ENCODE data around the gene BEGAIN.
A peak's percentile ranks its signal among the peaks of the same experiment; 100 is the strongest.

BEGAIN gene

GRCh38 chr14:100599981-100600380 is 12.8 kb upstream of the BEGAIN start:
- no peak for DNase-seq

DNA sequence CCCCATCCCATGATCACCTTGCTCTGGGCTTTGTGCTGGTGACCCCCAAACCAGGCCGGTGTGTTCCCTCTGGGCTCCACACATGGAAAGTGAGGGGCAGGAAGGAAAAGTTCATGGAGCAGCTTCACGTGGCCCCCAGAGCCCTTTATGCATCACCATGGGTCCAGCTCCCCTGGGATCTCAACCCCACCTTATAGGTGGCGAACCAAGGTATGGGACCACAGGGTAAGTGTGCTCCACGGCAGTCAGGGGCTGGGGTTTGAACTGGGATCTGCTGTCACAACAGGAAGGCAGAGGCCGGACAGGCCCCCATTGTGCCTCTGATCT is 7.4 kb upstream of the BEGAIN start:
- no peak for DNase-seq

DNA sequence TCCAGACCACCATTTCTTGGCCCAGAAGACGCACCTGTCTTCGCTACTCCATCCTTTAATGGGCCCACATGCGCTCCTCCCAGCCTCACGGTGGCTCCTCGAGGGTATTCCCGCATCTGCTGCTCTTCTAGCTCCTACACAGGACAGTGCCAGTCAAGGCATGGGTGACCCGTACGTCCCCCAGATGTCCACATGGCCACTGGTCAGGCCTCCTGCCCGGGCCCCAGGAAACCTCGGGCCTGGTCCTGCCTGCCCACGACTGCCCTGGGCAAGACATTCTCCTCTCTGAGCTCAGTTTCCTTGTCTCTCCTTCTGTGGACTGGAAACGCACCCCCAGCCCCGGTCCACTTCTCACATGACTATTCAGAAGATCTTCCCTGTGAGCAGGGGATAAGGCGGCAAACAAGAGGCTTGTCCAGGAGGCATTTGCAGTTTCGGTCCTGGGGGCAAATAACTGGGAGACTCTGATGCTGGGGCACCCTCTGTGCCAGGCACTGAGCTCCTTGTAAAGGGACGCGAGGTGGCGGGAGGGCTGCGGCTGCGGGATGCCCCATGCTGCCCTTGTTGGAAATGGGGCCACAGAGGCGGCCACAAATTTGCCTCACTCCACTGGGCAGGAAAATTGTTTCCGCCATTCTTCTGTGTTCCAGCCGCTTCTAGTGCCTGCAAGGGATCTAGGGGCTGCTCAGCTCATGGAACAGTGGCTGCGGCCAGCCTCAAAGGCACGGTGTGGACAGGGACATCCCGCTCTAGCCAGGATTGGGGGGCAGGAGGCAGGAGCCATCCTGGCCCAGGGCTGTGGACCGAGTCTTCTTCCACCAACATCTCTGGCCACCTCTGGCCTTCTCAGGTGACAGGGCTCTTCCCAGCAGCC is 6.8 kb upstream of the BEGAIN start:
- DNase-seq, result no peak

- no peak for DNase-seq
Observed at GRCh38 chr14:100592972-100593371, 5.8 kb upstream of the BEGAIN start.

- no peak for DNase-seq
Observed at GRCh38 chr14:100592461-100592891, 5.3 kb upstream of the BEGAIN start.

DNA sequence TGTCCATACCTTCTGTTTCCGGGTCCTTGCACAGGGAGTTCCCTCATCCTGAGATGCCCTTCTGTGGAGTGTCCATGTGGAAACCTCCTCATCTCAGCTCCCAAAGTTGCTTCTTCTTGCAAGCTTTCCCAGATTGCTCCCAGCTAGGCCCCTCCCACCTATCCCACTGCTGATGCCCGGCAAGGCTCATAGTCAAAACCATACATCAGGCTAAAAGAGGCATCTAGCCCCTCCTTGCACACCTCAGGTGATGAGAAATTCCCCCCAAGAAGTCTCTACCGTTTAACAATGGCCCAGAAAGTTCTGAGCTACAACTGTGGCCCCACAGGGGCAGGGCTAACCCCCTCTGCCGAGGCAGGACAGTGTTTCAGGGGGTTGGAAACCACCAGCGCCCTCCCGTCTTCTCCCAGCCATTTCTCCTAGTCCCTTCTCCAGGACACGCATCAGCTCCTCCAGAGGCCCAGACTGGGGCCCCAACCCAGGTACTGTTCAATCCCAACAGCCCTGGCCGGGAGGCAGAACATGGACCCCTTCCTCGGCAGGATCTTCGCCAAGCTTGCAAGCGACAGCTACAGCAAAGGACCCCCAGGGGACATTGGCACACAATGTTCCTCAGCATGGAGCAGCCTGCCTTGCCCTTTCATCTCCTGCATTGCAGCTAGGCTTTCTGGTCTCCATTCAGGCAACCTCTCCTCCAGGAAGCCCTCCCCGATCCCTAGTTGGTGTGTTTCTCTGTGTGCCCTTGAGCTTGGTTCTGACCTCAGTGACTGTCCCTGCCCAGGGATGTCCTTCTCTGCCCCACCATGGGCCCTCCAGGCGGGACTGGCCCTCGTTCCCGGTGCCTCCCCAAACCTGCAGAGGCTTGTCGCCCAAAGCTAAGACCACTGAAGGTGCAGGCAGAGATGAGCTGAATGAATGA is 4.5 kb upstream of the BEGAIN start:
- no peak for DNase-seq

DNA sequence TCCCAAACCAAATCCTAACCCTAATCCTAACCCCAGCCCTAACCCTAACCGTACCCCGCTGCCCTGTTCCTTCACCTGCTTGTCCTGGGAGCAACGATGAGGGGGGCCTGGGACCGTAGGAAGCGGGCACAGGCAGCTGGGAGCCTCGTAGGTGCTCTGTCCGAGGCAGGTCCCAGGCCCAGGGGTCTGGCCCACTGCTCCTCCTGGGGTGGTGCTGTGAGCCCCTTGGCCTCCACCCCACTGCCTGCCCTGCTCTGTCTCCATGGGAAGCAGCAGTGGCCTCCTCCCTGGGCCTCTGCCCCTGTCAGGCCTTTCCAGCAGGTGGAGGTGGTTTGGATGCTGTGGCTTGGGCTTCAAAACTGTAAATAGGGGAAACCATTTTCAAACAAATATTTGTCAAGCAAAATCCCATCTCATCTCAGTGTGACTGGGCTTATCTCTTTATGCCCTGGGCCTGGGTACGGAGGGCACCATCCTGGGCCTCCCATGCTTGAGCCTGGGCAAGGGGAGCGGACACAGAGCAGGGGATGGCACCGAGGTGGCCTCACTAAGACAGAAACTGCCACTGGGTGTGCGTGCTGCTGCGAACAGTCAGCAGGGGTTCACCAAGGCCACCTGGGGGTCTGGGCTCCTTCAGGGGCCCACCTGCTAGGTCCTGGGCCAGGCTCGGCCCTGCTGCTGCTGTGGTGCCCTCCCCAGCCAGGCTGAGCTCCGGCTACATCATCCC is 3.7 kb upstream of the BEGAIN start:
- DNase-seq, result no peak

- DNase-seq, result no peak
Observed at GRCh38 chr14:100589760-100590469, 2.7 kb upstream of the BEGAIN start.

DNA sequence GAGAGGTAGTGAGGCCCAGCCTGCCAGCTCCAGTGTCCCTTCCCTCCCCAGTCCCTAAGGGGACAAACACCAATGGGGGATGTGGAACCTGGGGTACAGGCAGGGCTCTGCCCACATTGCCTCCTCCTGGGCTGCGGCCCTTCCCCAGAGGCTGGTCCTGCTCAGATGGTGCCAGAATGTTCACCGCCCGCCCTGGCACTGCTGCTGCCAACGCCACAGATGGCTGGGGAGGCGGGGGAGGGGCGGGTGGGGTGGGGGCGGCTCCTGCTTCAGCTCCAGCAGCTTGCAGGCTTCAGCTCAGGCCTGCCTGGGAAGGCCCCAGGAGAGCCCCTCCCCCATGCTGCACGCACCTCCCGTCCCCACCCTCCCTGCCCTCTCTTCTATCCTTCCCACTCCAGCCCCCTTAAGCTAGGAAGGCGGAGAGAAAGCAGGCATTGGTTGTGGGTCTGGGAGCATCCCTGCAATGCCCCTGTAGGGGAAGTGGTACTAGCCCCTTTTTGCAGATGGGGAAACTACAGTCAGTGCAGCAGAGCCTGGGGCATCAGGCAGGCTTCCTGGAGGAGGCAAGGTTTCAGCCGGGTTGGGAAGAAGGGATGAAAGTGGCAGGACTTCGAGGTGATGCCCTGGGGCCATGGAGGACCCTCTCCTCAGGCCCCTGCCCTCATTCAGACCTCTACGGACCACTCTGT is 2.0 kb upstream of the BEGAIN start:
- DNase-seq, result no peak

- DNase-seq, result no peak
Observed at GRCh38 chr14:100588671-100589070, 1.5 kb upstream of the BEGAIN start.

GRCh38 chr14:100587763-100588411 is 670 bp upstream of the BEGAIN start:
- DNase-seq, result no peak

- DNase-seq, result peak; percentile 59
Observed at GRCh38 chr14:100586403-100587085, 673 bp downstream of the BEGAIN start.

GRCh38 chr14:100586153-100586402 is 1.1 kb downstream of the BEGAIN start:
- no peak for DNase-seq

GRCh38 chr14:100585448-100586152 is 1.6 kb downstream of the BEGAIN start:
- no peak for DNase-seq

GRCh38 chr14:100584056-100585031 is 2.9 kb downstream of the BEGAIN start:
- no peak for DNase-seq

GRCh38 chr14:100583245-100583644 is 4.0 kb downstream of the BEGAIN start:
- no peak for DNase-seq

- no peak for DNase-seq
Observed at GRCh38 chr14:100582496-100583165, 4.6 kb downstream of the BEGAIN start.

Data from NCI-H226 (cell line).